Progenitor cell of endocrine pancreas (in vitro differentiated cells): Measurements from ENCODE around the gene PHACTR1. TPM values are rescaled to one million over a fixed set of nuclear protein-coding genes. Genes with fewer than 3 reads are reported as not detected.

ENCODE experiments used
- DNase-seq: peaks from one replicate; pipeline ENCODE4 v3.0.0; 2021; ENCODE audit warnings: low spot score; ENCODE audit not compliant: unreplicated experiment
- H3K27ac Mint-ChIP-seq: 2 replicates; pipeline ENCODE4 v1.8.0; 2021; ENCODE audit warnings: mild to moderate bottlenecking, moderate library complexity, mixed read lengths
- H3K27me3 Mint-ChIP-seq: 2 replicates; pipeline ENCODE4 v1.8.0; 2021; ENCODE audit warnings: mixed read lengths
- H3K36me3 Mint-ChIP-seq: 2 replicates; pipeline ENCODE4 v1.8.0; 2022; ENCODE audit warnings: mixed read lengths; ENCODE audit not compliant: insufficient read depth
- H3K4me1 Mint-ChIP-seq: 2 replicates; pipeline ENCODE4 v1.8.0; 2021; ENCODE audit warnings: low read depth, mixed read lengths
- H3K4me3 Mint-ChIP-seq: 2 replicates; pipeline ENCODE4 v1.8.0; 2021; ENCODE audit warnings: low read depth, mild to moderate bottlenecking, moderate library complexity, mixed read lengths
- H3K9me3 Mint-ChIP-seq: 2 replicates; pipeline ENCODE4 v1.8.0; 2021; ENCODE audit warnings: low read depth, mixed read lengths
- CTCF ChIP-seq: fragments of 200-600 bp; sonication (generic); IDR thresholded peaks from one replicate; pipeline ENCODE4 v1.5.0; 2021; ENCODE audit warnings: antibody characterized with exemption, mild to moderate bottlenecking; ENCODE audit not compliant: unreplicated experiment
- total RNA-seq: library from RNA; stranded (reverse); gene quantifications from 2 replicates; pipeline ENCODE4 v1.2.1, GENCODE V29; 2021

The PHACTR1 gene
- total RNA-seq, 1 donor from 2014 or later: 8.6 TPM

DNA sequence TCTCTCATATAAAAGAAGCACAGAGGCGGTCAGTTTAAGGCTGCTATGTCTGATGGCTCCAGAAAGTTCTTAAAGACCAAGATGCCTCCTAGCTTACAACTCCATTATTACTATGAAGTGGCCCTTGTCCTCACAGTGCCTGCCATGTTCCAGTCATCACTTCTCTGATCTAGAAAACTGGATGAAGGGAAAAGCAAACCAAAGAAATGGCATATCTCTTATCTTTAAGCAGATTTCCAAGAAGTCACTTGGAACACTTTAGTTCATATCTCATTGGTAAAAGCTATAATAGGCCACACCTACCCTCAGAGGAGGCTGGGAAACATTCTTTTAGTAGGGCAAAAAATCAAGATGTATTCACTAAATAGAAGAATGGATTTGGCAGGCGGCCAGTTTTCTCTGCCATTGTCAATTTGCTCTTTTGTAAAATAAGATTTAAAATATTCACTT, 322.2 kb downstream of the PHACTR1 start:
- Mint-ChIP-seq H3K36me3 (no peaks in the 10 kb centered on the region), H3K4me1 (peaks cover 10% of the 10 kb centered on the region)

GRCh38 chr6:13044390-13044789, 327.8 kb downstream of the PHACTR1 start:
- TF ChIP-seq CTCF: no peak
- Mint-ChIP-seq H3K4me1 (peaks cover 5% of the 10 kb centered on the region), H3K4me3 (no peak overlapping the region), H3K27me3 (no peaks in the 10 kb centered on the region), H3K9me3 (no peaks in the 10 kb centered on the region), H3K36me3 (no peaks in the 10 kb centered on the region), H3K27ac (no peak overlapping the region)
- DNase-seq: no peak

More for the DNA sequence above, 322.2 kb downstream of the PHACTR1 start:
- Mint-ChIP-seq H3K27ac (no peak overlapping the region), H3K27me3 (no peaks in the 10 kb centered on the region), H3K4me3 (no peak overlapping the region), H3K9me3 (no peaks in the 10 kb centered on the region)
- DNase-seq: no peak
- TF ChIP-seq CTCF: no peak

- Mint-ChIP-seq H3K27me3 (no peaks in the 10 kb centered on the region), H3K9me3 (no peaks in the 10 kb centered on the region), H3K36me3 (no peaks in the 10 kb centered on the region), H3K27ac (no peak overlapping the region), H3K4me3 (no peak overlapping the region), H3K4me1 (peaks cover 3% of the 10 kb centered on the region)
- DNase-seq: no peak
- no peak for TF ChIP-seq CTCF
Measured at GRCh38 chr6:13044896-13045295, 328.3 kb downstream of the PHACTR1 start.

GRCh38 chr6:13045676-13046075, 329.1 kb downstream of the PHACTR1 start:
- DNase-seq: no peak
- Mint-ChIP-seq H3K9me3 (no peaks in the 10 kb centered on the region), H3K27me3 (peaks cover 5% of the 10 kb centered on the region), H3K4me3 (no peak overlapping the region), H3K4me1 (peaks cover 3% of the 10 kb centered on the region), H3K36me3 (no peaks in the 10 kb centered on the region), H3K27ac (no peak overlapping the region)
- TF ChIP-seq CTCF: no peak

DNA sequence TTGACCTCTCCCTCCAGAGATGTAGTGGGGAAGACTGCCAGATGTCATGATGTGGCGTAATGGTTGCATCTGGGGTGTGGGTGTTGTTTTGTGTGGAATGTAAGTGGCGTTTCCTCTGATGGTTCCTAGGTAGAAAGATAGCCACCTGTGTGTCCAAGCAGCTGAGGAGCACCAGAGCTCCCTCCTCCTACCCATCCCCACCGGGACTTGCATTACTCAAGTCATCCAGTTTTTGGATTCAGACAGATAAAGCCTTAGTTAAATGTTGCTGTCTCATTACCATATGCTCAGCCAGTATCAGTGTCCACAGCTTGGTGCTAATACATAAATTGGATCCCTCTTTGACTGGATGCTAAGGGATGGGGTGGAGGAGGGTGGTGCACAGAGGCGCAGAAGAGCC, 329.5 kb downstream of the PHACTR1 start:
- H3K27me3 Mint-ChIP-seq: peaks cover 8% of the 10 kb centered on the region

More for the DNA sequence above, 329.5 kb downstream of the PHACTR1 start:
- H3K36me3 Mint-ChIP-seq: no peaks in the 10 kb centered on the region
- no peak for DNase-seq
- no peaks in the 10 kb centered on the region for H3K9me3 Mint-ChIP-seq
- no peak overlapping the region for H3K27ac Mint-ChIP-seq
- H3K4me3 Mint-ChIP-seq: no peak overlapping the region
- no peak for TF ChIP-seq CTCF
- peaks cover 3% of the 10 kb centered on the region for H3K4me1 Mint-ChIP-seq
